ENCODE results near the gene ACER3. TPM values are rescaled to one million over a fixed set of nuclear protein-coding genes. Genes with fewer than 3 reads are reported as not detected.
"Not testable (repeated sequence)": the region's sequence is repeated elsewhere in the genome, so short reads cannot be mapped to it uniquely, and the experiment has no call there.

The ACER3 gene
- polyA plus RNA-seq, 1 donor from 2014 or later, result 14.9 TPM

DNA sequence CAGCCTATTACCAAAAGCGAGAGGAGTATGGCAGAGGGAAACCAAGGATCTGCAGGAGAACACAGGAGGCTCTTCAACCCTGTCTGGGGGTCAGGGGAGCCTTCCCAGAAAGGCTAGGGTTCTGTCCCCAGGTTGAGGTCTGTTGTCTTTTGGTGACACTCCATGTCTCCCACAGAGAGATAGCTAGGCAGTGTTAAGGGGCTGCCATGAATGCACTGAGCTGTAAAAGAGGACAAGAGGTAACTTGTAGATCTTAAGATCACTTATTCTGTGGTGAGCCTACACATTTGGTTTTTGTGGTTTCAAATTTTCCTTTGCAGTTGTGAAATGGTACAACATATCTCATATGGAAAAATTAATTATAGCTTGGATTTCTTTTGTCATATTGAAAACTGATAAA is 6.0 kb upstream of the ACER3 start:
- Histone ChIP-seq H3K9me3 (ENCODE audit: low read length) (no peaks in the 10 kb centered on the region), H2AFZ (ENCODE audit: low read depth, low read length) (no peak overlapping the region), H3F3A (ENCODE audit: insufficient read depth, low read length, poor library complexity, severe bottlenecking) (no peaks in the 10 kb centered on the region), H3K79me2 (replicated peaks; ENCODE audit: insufficient read depth, low read length) (no peaks in the 10 kb centered on the region), H3K9me2 (ENCODE audit: insufficient read depth, low read length) (no peaks in the 10 kb centered on the region), H3K9ac (ENCODE audit: low read length) (no peak overlapping the region), H3K4me3 (ENCODE audit: low read length) (no peak overlapping the region), H4K20me1 (ENCODE audit: insufficient read depth) (no peaks in the 10 kb centered on the region), H3K27me3 (ENCODE audit: insufficient read depth, low read depth, low read length) (no peaks in the 10 kb centered on the region), H3K27ac (ENCODE audit: low read length) (no peak overlapping the region), H3K36me3 (ENCODE audit: insufficient read depth, low read length) (no peaks in the 10 kb centered on the region), H3K4me2 (ENCODE audit: low read length) (no peak overlapping the region)
- TF ChIP-seq EZH2 (IDR thresholded peaks at IDR 0.05; ENCODE audit: borderline replicate concordance, insufficient read depth, low read length, poor library complexity, severe bottlenecking) (no peak), MXI1 (conservative IDR thresholded peaks at IDR 0.05; ENCODE audit: poor library complexity, severe bottlenecking) (no peak), SMC3 (conservative IDR thresholded peaks at IDR 0.05; ENCODE audit: poor library complexity) (no peak)

DNA sequence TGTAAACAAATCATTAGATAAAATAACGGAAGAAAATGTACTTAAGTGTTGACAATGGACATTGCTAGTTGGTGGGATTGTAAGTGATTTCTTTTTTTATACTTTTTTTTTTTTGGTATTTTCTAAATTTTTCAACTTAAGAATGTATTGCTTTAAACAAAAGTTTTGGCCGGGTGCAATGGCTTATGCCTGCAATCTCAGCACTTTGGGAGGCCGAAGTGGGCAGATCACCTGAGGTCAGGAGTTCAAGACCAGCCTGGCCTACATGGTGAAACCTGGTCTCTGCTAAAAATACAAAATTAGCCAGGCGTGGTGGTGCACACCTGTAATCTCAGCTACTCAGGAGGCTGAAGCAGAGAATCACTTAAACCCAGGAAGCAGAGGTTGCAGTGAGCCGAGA is 5.0 kb upstream of the ACER3 start:
- H3K9me2 ChIP-seq (ENCODE audit: insufficient read depth, low read length); H3K4me3 ChIP-seq (ENCODE audit: low read length); H3K9me3 ChIP-seq (ENCODE audit: low read length); H4K20me1 ChIP-seq (ENCODE audit: insufficient read depth); H3K27me3 ChIP-seq (ENCODE audit: insufficient read depth, low read depth, low read length); H3K4me2 ChIP-seq (ENCODE audit: low read length); H3K79me2 ChIP-seq (replicated peaks; ENCODE audit: insufficient read depth, low read length); H3K27ac ChIP-seq (ENCODE audit: low read length); H3F3A ChIP-seq (ENCODE audit: insufficient read depth, low read length, poor library complexity, severe bottlenecking); H3K36me3 ChIP-seq (ENCODE audit: insufficient read depth, low read length); H3K9ac ChIP-seq (ENCODE audit: low read length); H2AFZ ChIP-seq (ENCODE audit: low read depth, low read length): not testable (repeated sequence)

DNA sequence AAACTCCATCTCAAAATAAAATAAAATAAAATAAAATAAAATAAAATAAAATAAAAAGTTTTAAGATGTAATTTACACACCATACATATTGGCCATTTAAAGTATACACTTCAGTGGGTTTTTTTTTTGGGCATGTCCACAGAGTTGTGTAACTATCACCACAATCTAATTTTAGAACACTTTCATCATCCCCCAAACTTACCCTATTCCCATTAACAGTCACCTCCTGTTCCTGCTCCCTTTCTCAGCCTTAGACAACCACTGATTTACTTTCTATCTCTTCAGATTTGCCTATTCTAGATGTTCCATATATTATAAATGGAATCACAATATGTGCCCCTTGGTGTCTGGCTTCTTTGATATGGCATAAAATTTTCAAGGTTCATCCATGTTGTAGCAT is 4.6 kb upstream of the ACER3 start:
- Histone ChIP-seq H3K4me3 (ENCODE audit: low read length) (no peak overlapping the region), H3K9ac (ENCODE audit: low read length) (no peak overlapping the region), H3K27me3 (ENCODE audit: insufficient read depth, low read depth, low read length) (no peaks in the 10 kb centered on the region), H3K79me2 (replicated peaks; ENCODE audit: insufficient read depth, low read length) (no peaks in the 10 kb centered on the region), H3K4me2 (ENCODE audit: low read length) (no peak overlapping the region), H3F3A (ENCODE audit: insufficient read depth, low read length, poor library complexity, severe bottlenecking) (no peaks in the 10 kb centered on the region), H3K36me3 (ENCODE audit: insufficient read depth, low read length) (no peaks in the 10 kb centered on the region), H3K9me2 (ENCODE audit: insufficient read depth, low read length) (no peaks in the 10 kb centered on the region), H3K27ac (ENCODE audit: low read length) (no peak overlapping the region), H4K20me1 (ENCODE audit: insufficient read depth) (no peaks in the 10 kb centered on the region), H3K9me3 (ENCODE audit: low read length) (no peaks in the 10 kb centered on the region), H2AFZ (ENCODE audit: low read depth, low read length) (no peak overlapping the region)
- TF ChIP-seq EZH2 (IDR thresholded peaks at IDR 0.05; ENCODE audit: borderline replicate concordance, insufficient read depth, low read length, poor library complexity, severe bottlenecking), result no peak
- no peak for TF ChIP-seq MXI1 (conservative IDR thresholded peaks at IDR 0.05; ENCODE audit: poor library complexity, severe bottlenecking)
- TF ChIP-seq POLR2AphosphoS5 (IDR thresholded peaks at IDR 0.05), result no peak
- TF ChIP-seq TAF1 (IDR thresholded peaks at IDR 0.05; ENCODE audit: low read depth), result no peak
- TF ChIP-seq, protein P1, sequence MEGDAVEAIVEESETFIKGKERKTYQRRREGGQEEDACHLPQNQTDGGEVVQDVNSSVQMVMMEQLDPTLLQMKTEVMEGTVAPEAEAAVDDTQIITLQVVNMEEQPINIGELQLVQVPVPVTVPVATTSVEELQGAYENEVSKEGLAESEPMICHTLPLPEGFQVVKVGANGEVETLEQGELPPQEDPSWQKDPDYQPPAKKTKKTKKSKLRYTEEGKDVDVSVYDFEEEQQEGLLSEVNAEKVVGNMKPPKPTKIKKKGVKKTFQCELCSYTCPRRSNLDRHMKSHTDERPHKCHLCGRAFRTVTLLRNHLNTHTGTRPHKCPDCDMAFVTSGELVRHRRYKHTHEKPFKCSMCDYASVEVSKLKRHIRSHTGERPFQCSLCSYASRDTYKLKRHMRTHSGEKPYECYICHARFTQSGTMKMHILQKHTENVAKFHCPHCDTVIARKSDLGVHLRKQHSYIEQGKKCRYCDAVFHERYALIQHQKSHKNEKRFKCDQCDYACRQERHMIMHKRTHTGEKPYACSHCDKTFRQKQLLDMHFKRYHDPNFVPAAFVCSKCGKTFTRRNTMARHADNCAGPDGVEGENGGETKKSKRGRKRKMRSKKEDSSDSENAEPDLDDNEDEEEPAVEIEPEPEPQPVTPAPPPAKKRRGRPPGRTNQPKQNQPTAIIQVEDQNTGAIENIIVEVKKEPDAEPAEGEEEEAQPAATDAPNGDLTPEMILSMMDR (IDR thresholded peaks at IDR 0.05; ENCODE audit: poor library complexity, severe bottlenecking), result no peak
- TF ChIP-seq EP300 (conservative IDR thresholded peaks at IDR 0.05; ENCODE audit: poor library complexity, severe bottlenecking), result no peak

DNA sequence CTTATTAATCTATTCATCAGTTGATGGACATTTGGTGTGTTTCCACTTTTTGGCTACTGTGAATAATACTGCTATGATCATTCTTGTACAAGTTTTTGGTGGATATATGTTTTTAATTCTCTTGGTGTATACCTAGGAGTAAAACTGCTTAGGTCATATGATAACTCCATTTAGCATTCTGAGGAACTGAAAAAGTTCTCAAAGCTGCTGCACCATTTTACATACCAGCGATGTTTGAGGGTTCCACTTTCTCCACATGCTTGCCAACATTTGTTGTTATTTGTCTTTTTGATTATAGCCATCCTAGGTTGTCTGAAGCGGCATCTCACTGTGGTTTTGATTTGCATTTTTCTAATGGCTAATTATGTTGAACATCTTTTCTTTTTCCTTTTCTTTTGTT is 4.1 kb upstream of the ACER3 start:
- Histone ChIP-seq H3K27ac (ENCODE audit: low read length) (no peak overlapping the region), H3K9me2 (ENCODE audit: insufficient read depth, low read length) (no peaks in the 10 kb centered on the region), H3F3A (ENCODE audit: insufficient read depth, low read length, poor library complexity, severe bottlenecking) (no peaks in the 10 kb centered on the region), H3K79me2 (replicated peaks; ENCODE audit: insufficient read depth, low read length) (no peaks in the 10 kb centered on the region), H3K9ac (ENCODE audit: low read length) (no peak overlapping the region), H3K9me3 (ENCODE audit: low read length) (no peaks in the 10 kb centered on the region), H3K27me3 (ENCODE audit: insufficient read depth, low read depth, low read length) (no peaks in the 10 kb centered on the region), H2AFZ (ENCODE audit: low read depth, low read length) (no peak overlapping the region), H4K20me1 (ENCODE audit: insufficient read depth) (no peaks in the 10 kb centered on the region), H3K4me3 (ENCODE audit: low read length) (no peak overlapping the region), H3K4me2 (ENCODE audit: low read length) (no peak overlapping the region), H3K36me3 (ENCODE audit: insufficient read depth, low read length) (no peaks in the 10 kb centered on the region)
- TF ChIP-seq RAD21 (conservative IDR thresholded peaks at IDR 0.05) (no peak), EP300 (conservative IDR thresholded peaks at IDR 0.05; ENCODE audit: poor library complexity, severe bottlenecking) (no peak)
- TF ChIP-seq, protein P1 (IDR thresholded peaks at IDR 0.05; ENCODE audit: poor library complexity, severe bottlenecking), result no peak
